HepG2 (cell line): ENCODE measurements around the gene CLDN9. TPM values are rescaled to one million over a fixed set of nuclear protein-coding genes. Genes with fewer than 3 reads are reported as not detected.

ENCODE experiments used
- ERF ChIP-seq: IDR thresholded peaks from 2 replicates; pipeline ENCODE4 v1.6.1; 2018; ENCODE audit warnings: missing biosample characterization, missing genetic modification reagents
- GABPB1 ChIP-seq: IDR thresholded peaks from 2 replicates; pipeline ENCODE4 v1.6.1; 2016; ENCODE audit warnings: mild to moderate bottlenecking, missing genetic modification reagents, moderate library complexity, missing compliant biosample characterization
- HDAC2 ChIP-seq: sonication (generic); formaldehyde crosslinking; IDR thresholded peaks from 2 replicates; pipeline ENCODE4 v1.4.0; 2020; ENCODE audit warnings: missing genetic modification reagents
- JUN ChIP-seq: sonication (generic); formaldehyde crosslinking; IDR thresholded peaks from 2 replicates; pipeline ENCODE4 v1.4.0; 2020; ENCODE audit warnings: mild to moderate bottlenecking, missing genetic modification reagents
- KDM2A ChIP-seq: sonication (generic); formaldehyde crosslinking; IDR thresholded peaks from 2 replicates; pipeline ENCODE4 v1.4.0; 2020; ENCODE audit warnings: low read depth, missing genetic modification reagents, borderline replicate concordance
- NR2F6 ChIP-seq, 2 experiments: IDR thresholded peaks; 2 replicates each; pipeline ENCODE4 v1.6.1; 2016; ENCODE audit warnings: antibody characterized with exemption in 1 of 2, mild to moderate bottlenecking in 1 of 2
- PITX1 ChIP-seq: sonication (generic); formaldehyde crosslinking; IDR thresholded peaks from 2 replicates; pipeline ENCODE4 v1.5.1; 2020; ENCODE audit warnings: mild to moderate bottlenecking, missing genetic modification reagents
- REPIN1 ChIP-seq: sonication (generic); formaldehyde crosslinking; IDR thresholded peaks from 2 replicates; pipeline ENCODE4 v1.8.0; 2022; ENCODE audit warnings: missing genetic modification reagents, low read depth, mild to moderate bottlenecking, borderline replicate concordance
- SAP130 ChIP-seq: IDR thresholded peaks from 2 replicates; pipeline ENCODE4 v1.6.1; 2016; ENCODE audit warnings: low read depth
- SMAD3 ChIP-seq: sonication (generic); formaldehyde crosslinking; IDR thresholded peaks from 2 replicates; pipeline ENCODE4 v1.4.0; 2020; ENCODE audit warnings: missing genetic modification reagents
- SP2 ChIP-seq: sonication (generic); formaldehyde crosslinking; IDR thresholded peaks from 2 replicates; pipeline ENCODE4 v1.5.1; 2020; ENCODE audit warnings: mild to moderate bottlenecking, missing genetic modification reagents
- TP53 ChIP-seq: sonication (generic); formaldehyde crosslinking; conservative IDR thresholded peaks from 2 replicates; pipeline ENCODE4 v1.4.0; 2020; ENCODE audit warnings: missing genetic modification reagents
- XBP1 ChIP-seq: sonication (generic); formaldehyde crosslinking; IDR thresholded peaks from 2 replicates; pipeline ENCODE4 v1.5.0; 2020; ENCODE audit warnings: missing genetic modification reagents
- ZFX ChIP-seq: sonication (generic); formaldehyde crosslinking; IDR thresholded peaks from 2 replicates; pipeline ENCODE4 v1.4.0; 2020; ENCODE audit warnings: mild to moderate bottlenecking, low read depth, missing genetic modification reagents, moderate library complexity
- ZIK1 ChIP-seq: sonication (generic); formaldehyde crosslinking; IDR thresholded peaks from 2 replicates; pipeline ENCODE4 v1.5.0; 2020; ENCODE audit warnings: mild to moderate bottlenecking, low read depth, missing genetic modification reagents, borderline replicate concordance
- ZNF143 ChIP-seq: sonication (generic); formaldehyde crosslinking; IDR thresholded peaks from 2 replicates; pipeline ENCODE4 v1.4.0; 2020; ENCODE audit warnings: missing genetic modification reagents
- ZNF501 ChIP-seq: sonication (generic); formaldehyde crosslinking; IDR thresholded peaks from 2 replicates; pipeline ENCODE4 v1.5.1; 2020; ENCODE audit warnings: mild to moderate bottlenecking, moderate library complexity, missing genetic modification reagents
- ZNF788 ChIP-seq: sonication (generic); formaldehyde crosslinking; IDR thresholded peaks from 2 replicates; pipeline ENCODE4 v1.5.0; 2020; ENCODE audit warnings: mild to moderate bottlenecking, missing genetic modification reagents, borderline replicate concordance
- ZSCAN31 ChIP-seq: sonication (generic); formaldehyde crosslinking; IDR thresholded peaks from 2 replicates; pipeline ENCODE4 v1.5.0; 2020; ENCODE audit warnings: low read depth, mild to moderate bottlenecking, missing genetic modification reagents
- polyA plus RNA-seq, 8 experiments: library from polyadenylated mRNA; depleted of rRNA in 3 of 8; stranded (reverse) in 7 of 8; unstranded in 1 of 8; fragments of >200 nt; fragmentation: Illumina TruSeq in 4 of 8; extraction: Trizol in 4 of 8; gene quantifications; 2 replicates each; pipeline versions ENCODE4 v1.2.1 to v1.2.3, GENCODE V29; 2011 to 2016; ENCODE audit warnings: low read depth in 4 of 8, missing spikeins in 1 of 8, mixed read lengths in 1 of 8; ENCODE audit not compliant: insufficient read depth in 1 of 8
- total RNA-seq, 5 experiments: library from RNA; depleted of rRNA; stranded (reverse); fragments of >200 nt; fragmentation: Illumina TruSeq; extraction: Trizol; gene quantifications; 2 replicates each; pipeline ENCODE4 v1.2.3, GENCODE V29; 2016; ENCODE audit warnings: low read depth in 1 of 5
- TF ChIP-seq, protein P1 (sequence below): sonication (generic); formaldehyde crosslinking; IDR thresholded peaks from 2 replicates; pipeline ENCODE4 v1.5.0; 2020; ENCODE audit warnings: mild to moderate bottlenecking, missing genetic modification reagents, borderline replicate concordance
- TF ChIP-seq, protein P2 (sequence below): sonication (generic); formaldehyde crosslinking; IDR thresholded peaks from 2 replicates; pipeline ENCODE4 v1.4.0; 2020; ENCODE audit warnings: mild to moderate bottlenecking, missing genetic modification reagents
- TF ChIP-seq, protein P3 (sequence below): sonication (generic); formaldehyde crosslinking; IDR thresholded peaks from 2 replicates; pipeline ENCODE4 v1.5.0; 2020; ENCODE audit warnings: mild to moderate bottlenecking, missing genetic modification reagents, moderate library complexity

The CLDN9 gene
- total and polyA plus RNA-seq, 2 of the 13 experiments (the other 11 are each of a cell fraction or from before 2014, with no cell fraction given) = 0.15 to 0.26 TPM

DNA sequence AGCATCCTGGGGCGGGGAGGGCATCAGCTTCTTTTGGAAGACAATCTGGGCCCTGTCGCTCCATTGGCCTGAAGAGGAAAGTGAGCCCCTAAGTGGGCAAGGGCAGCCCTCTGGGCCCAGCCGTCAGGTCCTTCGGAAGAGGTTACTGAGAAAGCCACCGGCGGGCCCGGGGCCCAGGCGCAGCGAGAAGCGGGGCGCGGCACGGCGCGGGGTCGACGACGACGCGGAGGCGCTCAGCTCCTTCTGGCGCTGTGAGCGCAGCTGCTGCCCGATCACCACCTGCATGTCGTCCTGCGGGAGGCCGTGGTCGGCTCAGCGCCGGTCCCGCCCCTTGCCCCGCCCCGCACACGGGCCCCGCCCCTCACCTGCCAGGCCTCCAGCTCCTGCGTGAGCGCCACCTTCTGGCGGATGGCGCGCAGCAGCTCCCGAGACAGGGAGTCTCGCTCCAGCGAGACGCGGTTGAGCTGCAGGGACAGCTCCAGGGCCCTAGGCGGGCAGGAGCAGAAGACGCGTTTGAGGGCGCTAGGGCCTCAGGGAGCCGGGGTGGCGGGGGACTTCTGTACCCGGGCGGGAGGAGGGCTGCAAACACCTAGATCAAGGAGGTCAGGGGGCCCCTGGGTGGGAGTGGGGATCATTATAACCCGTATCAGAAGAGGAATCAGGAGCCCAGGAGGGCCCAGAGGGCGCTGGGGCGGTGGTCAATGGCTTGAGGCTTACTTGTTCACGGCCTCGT, 15.4 kb downstream of the CLDN9 start (continued):
- peak; percentile 38; the same call in 1 of the 2 replicates for TF ChIP-seq REPIN1 (CRISPR knock-in tag)
- 0 out of 2 replicates have a peak, but pooled peaks have one; percentile 27 for TF ChIP-seq TP53 (CRISPR knock-in tag)
- TF ChIP-seq SMAD3 = no peak
- TF ChIP-seq, protein P1, sequence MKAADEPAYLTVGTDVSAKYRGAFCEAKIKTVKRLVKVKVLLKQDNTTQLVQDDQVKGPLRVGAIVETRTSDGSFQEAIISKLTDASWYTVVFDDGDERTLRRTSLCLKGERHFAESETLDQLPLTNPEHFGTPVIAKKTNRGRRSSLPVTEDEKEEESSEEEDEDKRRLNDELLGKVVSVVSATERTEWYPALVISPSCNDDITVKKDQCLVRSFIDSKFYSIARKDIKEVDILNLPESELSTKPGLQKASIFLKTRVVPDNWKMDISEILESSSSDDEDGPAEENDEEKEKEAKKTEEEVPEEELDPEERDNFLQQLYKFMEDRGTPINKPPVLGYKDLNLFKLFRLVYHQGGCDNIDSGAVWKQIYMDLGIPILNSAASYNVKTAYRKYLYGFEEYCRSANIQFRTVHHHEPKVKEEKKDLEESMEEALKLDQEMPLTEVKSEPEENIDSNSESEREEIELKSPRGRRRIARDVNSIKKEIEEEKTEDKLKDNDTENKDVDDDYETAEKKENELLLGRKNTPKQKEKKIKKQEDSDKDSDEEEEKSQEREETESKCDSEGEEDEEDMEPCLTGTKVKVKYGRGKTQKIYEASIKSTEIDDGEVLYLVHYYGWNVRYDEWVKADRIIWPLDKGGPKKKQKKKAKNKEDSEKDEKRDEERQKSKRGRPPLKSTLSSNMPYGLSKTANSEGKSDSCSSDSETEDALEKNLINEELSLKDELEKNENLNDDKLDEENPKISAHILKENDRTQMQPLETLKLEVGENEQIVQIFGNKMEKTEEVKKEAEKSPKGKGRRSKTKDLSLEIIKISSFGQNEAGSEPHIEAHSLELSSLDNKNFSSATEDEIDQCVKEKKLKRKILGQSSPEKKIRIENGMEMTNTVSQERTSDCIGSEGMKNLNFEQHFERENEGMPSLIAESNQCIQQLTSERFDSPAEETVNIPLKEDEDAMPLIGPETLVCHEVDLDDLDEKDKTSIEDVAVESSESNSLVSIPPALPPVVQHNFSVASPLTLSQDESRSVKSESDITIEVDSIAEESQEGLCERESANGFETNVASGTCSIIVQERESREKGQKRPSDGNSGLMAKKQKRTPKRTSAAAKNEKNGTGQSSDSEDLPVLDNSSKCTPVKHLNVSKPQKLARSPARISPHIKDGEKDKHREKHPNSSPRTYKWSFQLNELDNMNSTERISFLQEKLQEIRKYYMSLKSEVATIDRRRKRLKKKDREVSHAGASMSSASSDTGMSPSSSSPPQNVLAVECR (CRISPR knock-in tag) = peak; percentile 63; the same call in 1 of the 2 replicates
- TF ChIP-seq JUN (CRISPR knock-in tag) = no peak
- no peak; the same call in 1 of the 2 replicates for TF ChIP-seq PITX1 (CRISPR knock-in tag)
- peak; percentile 42; the same call in 1 of the 2 replicates for TF ChIP-seq SP2 (CRISPR knock-in tag)
- TF ChIP-seq, protein P2, sequence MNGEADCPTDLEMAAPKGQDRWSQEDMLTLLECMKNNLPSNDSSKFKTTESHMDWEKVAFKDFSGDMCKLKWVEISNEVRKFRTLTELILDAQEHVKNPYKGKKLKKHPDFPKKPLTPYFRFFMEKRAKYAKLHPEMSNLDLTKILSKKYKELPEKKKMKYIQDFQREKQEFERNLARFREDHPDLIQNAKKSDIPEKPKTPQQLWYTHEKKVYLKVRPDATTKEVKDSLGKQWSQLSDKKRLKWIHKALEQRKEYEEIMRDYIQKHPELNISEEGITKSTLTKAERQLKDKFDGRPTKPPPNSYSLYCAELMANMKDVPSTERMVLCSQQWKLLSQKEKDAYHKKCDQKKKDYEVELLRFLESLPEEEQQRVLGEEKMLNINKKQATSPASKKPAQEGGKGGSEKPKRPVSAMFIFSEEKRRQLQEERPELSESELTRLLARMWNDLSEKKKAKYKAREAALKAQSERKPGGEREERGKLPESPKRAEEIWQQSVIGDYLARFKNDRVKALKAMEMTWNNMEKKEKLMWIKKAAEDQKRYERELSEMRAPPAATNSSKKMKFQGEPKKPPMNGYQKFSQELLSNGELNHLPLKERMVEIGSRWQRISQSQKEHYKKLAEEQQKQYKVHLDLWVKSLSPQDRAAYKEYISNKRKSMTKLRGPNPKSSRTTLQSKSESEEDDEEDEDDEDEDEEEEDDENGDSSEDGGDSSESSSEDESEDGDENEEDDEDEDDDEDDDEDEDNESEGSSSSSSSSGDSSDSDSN (CRISPR knock-in tag) = peak; percentile 54
- TF ChIP-seq NR2F6 (IDR thresholded peaks at IDR 0.05) = no peak
- peak; percentile 56 for TF ChIP-seq NR2F6 (CRISPR knock-in tag; IDR thresholded peaks at IDR 0.05)
- peak; percentile 55; the same call in 1 of the 2 replicates for TF ChIP-seq ZNF788 (CRISPR knock-in tag)
- peak; percentile 78 for TF ChIP-seq SAP130
- TF ChIP-seq ERF (CRISPR knock-in tag) = 0 out of 2 replicates have a peak, but pooled peaks have one; percentile 52
- no peak for TF ChIP-seq XBP1 (CRISPR knock-in tag)
- TF ChIP-seq ZNF143 (CRISPR knock-in tag) = 0 out of 2 replicates have a peak, but pooled peaks have one; percentile 33
- TF ChIP-seq HDAC2 (CRISPR knock-in tag) = 0 out of 2 replicates have a peak, but pooled peaks have one; percentile 31
- TF ChIP-seq KDM2A = peak; percentile 96
- peak; percentile 49; the same call in 1 of the 2 replicates for TF ChIP-seq ZNF501 (CRISPR knock-in tag)
- TF ChIP-seq, protein P3, sequence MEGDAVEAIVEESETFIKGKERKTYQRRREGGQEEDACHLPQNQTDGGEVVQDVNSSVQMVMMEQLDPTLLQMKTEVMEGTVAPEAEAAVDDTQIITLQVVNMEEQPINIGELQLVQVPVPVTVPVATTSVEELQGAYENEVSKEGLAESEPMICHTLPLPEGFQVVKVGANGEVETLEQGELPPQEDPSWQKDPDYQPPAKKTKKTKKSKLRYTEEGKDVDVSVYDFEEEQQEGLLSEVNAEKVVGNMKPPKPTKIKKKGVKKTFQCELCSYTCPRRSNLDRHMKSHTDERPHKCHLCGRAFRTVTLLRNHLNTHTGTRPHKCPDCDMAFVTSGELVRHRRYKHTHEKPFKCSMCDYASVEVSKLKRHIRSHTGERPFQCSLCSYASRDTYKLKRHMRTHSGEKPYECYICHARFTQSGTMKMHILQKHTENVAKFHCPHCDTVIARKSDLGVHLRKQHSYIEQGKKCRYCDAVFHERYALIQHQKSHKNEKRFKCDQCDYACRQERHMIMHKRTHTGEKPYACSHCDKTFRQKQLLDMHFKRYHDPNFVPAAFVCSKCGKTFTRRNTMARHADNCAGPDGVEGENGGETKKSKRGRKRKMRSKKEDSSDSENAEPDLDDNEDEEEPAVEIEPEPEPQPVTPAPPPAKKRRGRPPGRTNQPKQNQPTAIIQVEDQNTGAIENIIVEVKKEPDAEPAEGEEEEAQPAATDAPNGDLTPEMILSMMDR (CRISPR knock-in tag) = peak; percentile 95
- 0 out of 2 replicates have a peak, but pooled peaks have one; percentile 36 for TF ChIP-seq ZSCAN31
- TF ChIP-seq ZFX (CRISPR knock-in tag) = peak; percentile 53; the same call in 1 of the 2 replicates
- no peak for TF ChIP-seq ZIK1 (CRISPR knock-in tag)
- TF ChIP-seq GABPB1 = peak; percentile 57; the same call in 1 of the 2 replicates
